K562 treated with DMSO at 1 percent for 24 hours (cell line): Measurements from ENCODE around the gene TGM6. TPM values are rescaled to one million over a fixed set of nuclear protein-coding genes. Genes with fewer than 3 reads are reported as not detected.

ENCODE experiments used
- total RNA-seq: library from RNA; unstranded; fragments of 300-600 nt; gene quantifications from 2 replicates; pipeline ENCODE4 v1.2.3, GENCODE V29; 2022; ENCODE audit warnings: low read depth; ENCODE audit not compliant: insufficient read depth

TGM6 gene
- not detected in 2 replicates for total RNA-seq

DNA sequence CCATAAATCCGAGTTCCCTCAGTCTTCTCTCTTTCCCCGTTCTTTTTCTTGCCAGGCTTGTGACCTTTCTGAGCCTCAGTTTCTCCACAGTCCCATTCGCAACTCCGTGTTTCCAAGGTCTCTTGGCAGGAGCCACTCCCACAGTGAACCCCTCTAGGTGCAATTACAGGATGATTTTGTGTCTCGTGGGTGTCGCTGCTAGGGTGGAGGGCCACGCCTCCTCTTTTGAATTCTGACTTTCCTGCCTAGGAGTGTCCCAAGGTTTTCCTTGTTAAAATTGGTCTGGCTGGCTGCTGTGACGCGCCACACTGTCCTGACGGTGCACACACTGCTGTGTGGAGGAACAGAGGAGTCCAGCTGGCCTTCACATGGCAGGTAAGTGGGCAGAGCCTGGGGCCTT, at the start of gene TGM6:
Gene TGM6 (plus strand): TSS at position 301 of the 400 bp plus-strand sequence. CDS start 68 bp downstream, at position 369.

DNA sequence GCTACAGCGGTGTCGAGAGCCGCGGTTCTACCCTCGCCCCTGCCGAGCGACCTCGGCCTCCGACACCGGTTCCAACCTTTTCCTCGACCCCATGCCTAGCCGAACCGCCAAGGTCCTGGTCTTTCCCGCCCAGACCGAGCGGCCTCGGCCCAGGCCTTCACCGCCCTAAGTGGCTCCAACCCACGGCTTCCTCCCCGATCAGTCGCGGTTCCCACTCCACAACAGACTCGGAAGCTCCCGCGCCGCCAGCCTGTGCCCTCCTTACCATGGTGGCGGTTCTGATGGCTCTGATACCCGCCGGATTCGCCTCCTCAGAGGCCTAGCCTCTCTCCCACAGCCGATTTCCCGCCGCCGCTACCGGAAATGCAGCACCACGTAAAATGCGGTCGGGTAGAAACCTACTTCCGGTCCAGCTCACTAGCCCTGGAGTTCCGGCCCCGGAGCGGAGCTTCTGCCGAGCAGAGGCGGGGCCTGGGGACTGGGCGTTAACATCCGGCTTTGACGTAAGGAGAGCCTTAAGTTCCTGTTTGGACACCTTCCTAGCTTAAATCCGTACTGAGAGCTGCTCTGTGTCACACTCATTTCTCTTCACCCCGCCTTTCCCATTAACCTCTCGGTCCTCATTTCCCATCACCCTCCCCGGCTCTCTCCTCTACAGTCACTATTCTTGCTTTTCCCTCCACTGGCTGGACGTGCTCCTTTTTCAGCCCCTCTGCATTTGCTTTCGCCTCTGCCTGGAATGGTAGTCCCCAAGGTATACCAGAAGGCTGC, 89.9 kb downstream of the TGM6 start, which contains the start of gene SNRPB:
Gene SNRPB (minus strand): TSS at position 367 of the 771 bp plus-strand sequence. CDS start 99 bp downstream, at position 268.

Other genes with a start within 250 kb of the TGM6 start
- gene TGM3, start 84.9 kb upstream of the TGM6 start, total RNA-seq, result 0.15 TPM in 1 of 2 replicates, not detected in the other
- 487 and 503 TPM in 2 replicates for gene SNRPB, start 89.9 kb downstream of the TGM6 start, total RNA-seq
- 1.9 and 2.5 TPM in 2 replicates for gene ZNF343, start 128.0 kb downstream of the TGM6 start, total RNA-seq
- gene TMC2, start 155.7 kb downstream of the TGM6 start, total RNA-seq, result not detected in 2 replicates